MCF 10A (cell line): ENCODE results near the gene FLNC. TPM values are rescaled to one million over a fixed set of nuclear protein-coding genes. Genes with fewer than 3 reads are reported as not detected.

Experiments
- BruUV-seq: library from RNA; stranded (reverse); fragments of 400-500 nt; replicated peaks from 2 replicates; lab custom pipeline; 2021; lab: Mats Ljungman, UMichigan
- CTCF ChIA-PET: fragments of 300-600 bp; sonication (Branson Sonifier 250); formaldehyde crosslinking; extraction: SDS; loops from one replicate; lab custom pipeline; 2021; ENCODE audit warnings: antibody characterized with exemption, inconsistent platforms; lab: Yijun Ruan, JAX
- POLR2A ChIA-PET: fragments of 300-600, 350-650 bp; sonication (Branson Sonifier 250); formaldehyde crosslinking; extraction: SDS; loops from one replicate; lab custom pipeline; 2020; ENCODE audit warnings: antibody characterized with exemption, inconsistent platforms; lab: Yijun Ruan, JAX
- DNase-seq: peaks from one replicate; pipeline ENCODE4 v3.0.0-alpha.2; 2018; ENCODE audit not compliant: unreplicated experiment
- H3K27ac Mint-ChIP-seq: one replicate; pipeline ENCODE4 v1.8.0; 2022; ENCODE audit warnings: mild to moderate bottlenecking, low read depth, mixed read lengths; ENCODE audit not compliant: unreplicated experiment
- H3K27me3 Mint-ChIP-seq: one replicate; pipeline ENCODE4 v1.8.0; 2022; ENCODE audit warnings: mixed read lengths; ENCODE audit not compliant: insufficient read depth, unreplicated experiment
- H3K36me3 Mint-ChIP-seq: one replicate; pipeline ENCODE4 v1.8.0; 2022; ENCODE audit warnings: mild to moderate bottlenecking, moderate library complexity, mixed read lengths; ENCODE audit not compliant: insufficient read depth, unreplicated experiment
- H3K4me1 Mint-ChIP-seq: one replicate; pipeline ENCODE4 v1.8.0; 2022; ENCODE audit warnings: mixed read lengths; ENCODE audit not compliant: insufficient read depth, unreplicated experiment
- H3K4me3 Mint-ChIP-seq: one replicate; pipeline ENCODE4 v1.8.0; 2022; ENCODE audit warnings: mild to moderate bottlenecking, moderate library complexity, mixed read lengths; ENCODE audit not compliant: unreplicated experiment
- H3K9me3 Mint-ChIP-seq: one replicate; pipeline ENCODE4 v1.8.0; 2022; ENCODE audit warnings: mixed read lengths; ENCODE audit not compliant: unreplicated experiment
- intact Hi-C: fragments of 100-400 bp; cut with micrococcal nuclease; formaldehyde crosslinking; loops from 2 replicates; pipeline ENCODE4 v1.14.1; 2022
- total RNA-seq: library from RNA; stranded (reverse); gene quantifications from 2 replicates; pipeline ENCODE4 v1.2.3, GENCODE V29; 2022
- TF ChIP-seq, protein P1 (sequence below): fragments of 200-600 bp; IDR thresholded peaks from one replicate; pipeline ENCODE4 v1.8.0; 2022; ENCODE audit warnings: antibody characterized with exemption, mild to moderate bottlenecking; ENCODE audit not compliant: unreplicated experiment

Gene FLNC
- total RNA-seq, 1 experiment from 2014 or later = 0.28 TPM

GRCh38 chr7:128783143-128783861 lies 46.9 kb upstream of the FLNC start:
- Mint-ChIP-seq H3K27me3 (peaks cover 6% of the 10 kb centered on the region), H3K27ac (peak overlapping the region; percentile 36), H3K36me3 (peaks cover 16% of the 10 kb centered on the region), H3K9me3 (no peaks in the 10 kb centered on the region), H3K4me3 (no peak overlapping the region), H3K4me1 (no peaks in the 10 kb centered on the region)
- no TSS peak for BruUV-seq
- DNase-seq = peak; percentile 47
- ChIA-PET CTCF (interaction anchor here (0.5 to 0.6 kb wide), 3 partner anchors 44 to 506 kb away, joined by 3 read pairs; no protein-coding TSS in a partner anchor), POLR2A (no interaction called here)
- TF ChIP-seq, protein P1, sequence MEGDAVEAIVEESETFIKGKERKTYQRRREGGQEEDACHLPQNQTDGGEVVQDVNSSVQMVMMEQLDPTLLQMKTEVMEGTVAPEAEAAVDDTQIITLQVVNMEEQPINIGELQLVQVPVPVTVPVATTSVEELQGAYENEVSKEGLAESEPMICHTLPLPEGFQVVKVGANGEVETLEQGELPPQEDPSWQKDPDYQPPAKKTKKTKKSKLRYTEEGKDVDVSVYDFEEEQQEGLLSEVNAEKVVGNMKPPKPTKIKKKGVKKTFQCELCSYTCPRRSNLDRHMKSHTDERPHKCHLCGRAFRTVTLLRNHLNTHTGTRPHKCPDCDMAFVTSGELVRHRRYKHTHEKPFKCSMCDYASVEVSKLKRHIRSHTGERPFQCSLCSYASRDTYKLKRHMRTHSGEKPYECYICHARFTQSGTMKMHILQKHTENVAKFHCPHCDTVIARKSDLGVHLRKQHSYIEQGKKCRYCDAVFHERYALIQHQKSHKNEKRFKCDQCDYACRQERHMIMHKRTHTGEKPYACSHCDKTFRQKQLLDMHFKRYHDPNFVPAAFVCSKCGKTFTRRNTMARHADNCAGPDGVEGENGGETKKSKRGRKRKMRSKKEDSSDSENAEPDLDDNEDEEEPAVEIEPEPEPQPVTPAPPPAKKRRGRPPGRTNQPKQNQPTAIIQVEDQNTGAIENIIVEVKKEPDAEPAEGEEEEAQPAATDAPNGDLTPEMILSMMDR = no peak
- intact Hi-C loops = no loop called here

DNA sequence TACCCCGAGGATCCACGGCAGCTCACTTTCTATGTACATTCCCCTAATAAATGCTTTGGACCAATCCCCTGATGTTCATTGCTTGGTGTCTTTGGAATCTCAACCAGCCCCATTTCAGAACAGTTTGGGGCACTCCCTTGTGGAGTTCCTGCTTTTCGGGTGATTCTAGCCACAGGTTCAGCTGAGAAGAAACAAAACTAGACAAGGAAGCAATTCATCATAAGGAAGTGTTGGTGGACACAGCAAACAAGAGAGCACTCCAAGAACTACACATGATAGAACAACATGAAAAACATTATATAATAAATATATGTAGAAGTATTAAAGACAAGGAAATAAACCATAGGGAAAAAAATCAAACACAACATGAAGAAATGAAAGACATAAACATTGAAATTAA lies 44.5 kb upstream of the FLNC start:
- intact Hi-C loops = no loop called here
- ChIA-PET POLR2A (interaction anchor here (1.3 kb wide), 1 partner anchor 43 kb away, joined by 3 read pairs; no protein-coding TSS in a partner anchor), CTCF (interaction anchor here (1.0 kb wide), 1 partner anchor 377 kb away, joined by 3 read pairs; no protein-coding TSS in a partner anchor)
- no peak for DNase-seq
- Mint-ChIP-seq H3K27ac (no peak overlapping the region), H3K9me3 (no peaks in the 10 kb centered on the region), H3K36me3 (peaks cover 10% of the 10 kb centered on the region), H3K4me1 (no peaks in the 10 kb centered on the region), H3K4me3 (no peak overlapping the region), H3K27me3 (peaks cover 28% of the 10 kb centered on the region)
- TF ChIP-seq, protein P1 = no peak
- BruUV-seq = no TSS peak

- Mint-ChIP-seq H3K9me3 (no peaks in the 10 kb centered on the region), H3K4me3 (no peak overlapping the region), H3K27ac (no peak overlapping the region), H3K4me1 (no peaks in the 10 kb centered on the region), H3K27me3 (peaks cover 28% of the 10 kb centered on the region), H3K36me3 (no peaks in the 10 kb centered on the region)
- no TSS peak for BruUV-seq
- ChIA-PET CTCF (interaction anchor here (0.8 kb wide), 1 partner anchor 11 kb away, joined by 3 read pairs; no protein-coding TSS in a partner anchor), POLR2A (interaction anchor here (1.3 kb wide), 1 partner anchor 75 kb away, joined by 3 read pairs; no protein-coding TSS in a partner anchor)
- intact Hi-C loops = no loop called here
- DNase-seq = no peak
- TF ChIP-seq, protein P1 = no peak
Measured at GRCh38 chr7:128788446-128789412, 41.5 kb upstream of the FLNC start.
